K562 (cell line): ENCODE measurements around the gene FKBP11. TPM values are rescaled to one million over a fixed set of nuclear protein-coding genes. Genes with fewer than 3 reads are reported as not detected.

ENCODE experiments used
- ATAC-seq: fragments of 200-7000 bp; cut with Tn5 transposase; 3 replicates; pipeline ENCODE4 v1.9.1; 2020; ENCODE audit warnings: moderate library complexity
- BruUV-seq: library from RNA; stranded (reverse); fragments of 400-500 nt; replicated peaks from 2 replicates; lab custom pipeline; 2021; lab: Mats Ljungman, UMichigan
- CTCF ChIA-PET: fragments of 300-600 bp; formaldehyde crosslinking; extraction: SDS; loops from one replicate; lab custom pipeline; 2021; ENCODE audit warnings: low intra/inter-chr PET ratio; lab: Yijun Ruan, JAX
- POLR2A ChIA-PET: fragments of 300-600, 350-650 bp; sonication (Branson Sonifier 250); formaldehyde crosslinking; extraction: SDS; loops from one replicate; lab custom pipeline; 2021; ENCODE audit warnings: antibody characterized with exemption, inconsistent platforms; lab: Yijun Ruan, JAX
- DNase-seq, 4 experiments: peaks; one replicate each; pipeline versions ENCODE4 v3.0.0 to v3.0.0-alpha.2; 2011 to 2018; ENCODE audit warnings: low spot score in 3 of 4, mixed read lengths in 3 of 4; ENCODE audit errors: extremely low read depth in 1 of 4
- FAIRE-seq: peaks from 2 replicates; lab custom pipeline; 2011; peaks lifted over from hg19 to GRCh38; lab: Jason Lieb, UNC
- H2AFZ ChIP-seq: 2 replicates; pipeline ENCODE4 v1.6.0; 2011; ENCODE audit warnings: low read depth, low read length, control low read depth, inconsistent platforms
- H3K27ac ChIP-seq: fragments of 200-600 bp; 3 replicates; pipeline ENCODE4 v1.8.0; 2011; ENCODE audit warnings: low read depth, mild to moderate bottlenecking, control low read depth, inconsistent platforms, low read length, moderate library complexity, mixed read lengths; ENCODE audit errors: extremely low read depth
- H3K27me3 ChIP-seq, 2 experiments: fragments of 300-600 bp in 1 of 2; 2 replicates in 1 of 2; 3 replicates in 1 of 2; pipeline versions ENCODE4 v1.6.0 to v1.8.0; 2011; ENCODE audit warnings: inconsistent platforms in 2 of 2, low read length in 2 of 2, mild to moderate bottlenecking in 1 of 2, mixed read lengths in 1 of 2, moderate library complexity in 1 of 2; ENCODE audit not compliant: control insufficient read depth in 2 of 2, insufficient read depth in 2 of 2
- H3K36me3 ChIP-seq: fragments of 300-600 bp; 3 replicates; pipeline ENCODE4 v1.8.0; 2011; ENCODE audit warnings: mild to moderate bottlenecking, low read length, inconsistent platforms; ENCODE audit not compliant: control insufficient read depth, insufficient read depth
- H3K4me1 ChIP-seq, 2 experiments: fragments of 200-600 bp in 1 of 2; replicated peaks in 1 of 2; 2 replicates in 1 of 2; 3 replicates in 1 of 2; pipeline versions ENCODE4 v1.5.1 to v1.8.0; 2011; ENCODE audit warnings: inconsistent platforms in 2 of 2, low read length in 2 of 2, mild to moderate bottlenecking in 1 of 2, mixed read lengths in 1 of 2, moderate library complexity in 1 of 2; ENCODE audit not compliant: control insufficient read depth in 2 of 2, insufficient read depth in 2 of 2
- H3K4me2 ChIP-seq: 2 replicates; pipeline ENCODE4 v1.6.1; 2011; ENCODE audit warnings: low read length, control low read depth, inconsistent platforms, mixed read lengths; ENCODE audit not compliant: insufficient read depth
- H3K4me3 ChIP-seq: fragments of 200-600 bp; sonication (generic), shearing (Covaris generic); 2 replicates; pipeline ENCODE4 v1.5.1; 2016; ENCODE audit warnings: control low read depth, inconsistent platforms
- H3K79me2 ChIP-seq: fragments of 200-600 bp; 3 replicates; pipeline ENCODE4 v1.8.0; 2011; ENCODE audit warnings: low read length, inconsistent platforms; ENCODE audit not compliant: control insufficient read depth, insufficient read depth
- H3K9ac ChIP-seq, 2 experiments: 2 replicates each; pipeline versions ENCODE4 v1.6.0 to v1.6.1; 2011; ENCODE audit warnings: low read depth in 2 of 2, low read length in 2 of 2, control low read depth in 1 of 2, inconsistent platforms in 1 of 2, mild to moderate bottlenecking in 1 of 2, mixed read lengths in 1 of 2; ENCODE audit not compliant: insufficient read depth in 1 of 2
- H3K9me1 ChIP-seq: one replicate; pipeline ENCODE4 v1.6.0; 2011; ENCODE audit warnings: inconsistent platforms, mild to moderate bottlenecking, low read length, moderate library complexity; ENCODE audit not compliant: control insufficient read depth, insufficient read depth
- H3K9me3 ChIP-seq: replicated peaks from 2 replicates; pipeline ENCODE4 v1.5.1; 2011; ENCODE audit warnings: low read depth, low read length, inconsistent platforms; ENCODE audit not compliant: control insufficient read depth, insufficient read depth
- H4K20me1 ChIP-seq: replicated peaks from 2 replicates; pipeline ENCODE4 v1.6.1; 2011; ENCODE audit warnings: low read length, inconsistent platforms, mixed read lengths; ENCODE audit not compliant: control insufficient read depth, insufficient read depth
- AFF1 ChIP-seq, 2 experiments: fragments of 450-650 bp; IDR thresholded peaks; 2 replicates each; pipeline ENCODE4 v1.6.1; 2018; ENCODE audit warnings: mild to moderate bottlenecking in 2 of 2, low read depth in 1 of 2; ENCODE audit not compliant: partially characterized antibody in 2 of 2
- CGGBP1 ChIP-seq: fragments of 250-450 bp; sonication (Bioruptor Pico); IDR thresholded peaks from 2 replicates; pipeline ENCODE4 v1.9.0; 2021; ENCODE audit warnings: mild to moderate bottlenecking
- FOXK2 ChIP-seq, 2 experiments: fragments of 450-650 bp; IDR thresholded peaks in 1 of 2; conservative IDR thresholded peaks in 1 of 2; 2 replicates each; pipeline ENCODE4 v1.6.1; 2016; ENCODE audit warnings: low read depth in 2 of 2, mild to moderate bottlenecking in 1 of 2
- FOXM1 ChIP-seq, 2 experiments: fragments of 450-650 bp in 1 of 2; sonication (generic) in 1 of 2; formaldehyde crosslinking in 1 of 2; IDR thresholded peaks; 2 replicates each; pipeline versions ENCODE4 v1.6.1 to v1.9.0; 2017 to 2022; ENCODE audit warnings: low read depth in 2 of 2, mild to moderate bottlenecking in 2 of 2, missing genetic modification reagents in 1 of 2, moderate library complexity in 1 of 2
- FOXO4 ChIP-seq: fragments of 450-650 bp; formaldehyde crosslinking; IDR thresholded peaks from 2 replicates; pipeline ENCODE4 v1.4.0; 2020; ENCODE audit warnings: mild to moderate bottlenecking, moderate library complexity
- HNRNPL ChIP-seq: fragments of 200-400 bp; formaldehyde crosslinking; IDR thresholded peaks from 2 replicates; pipeline ENCODE4 v1.6.1; 2017; ENCODE audit warnings: low read depth, mild to moderate bottlenecking, low read length
- MEF2D ChIP-seq: conservative IDR thresholded peaks from 2 replicates; pipeline ENCODE4 v1.6.1; 2016; ENCODE audit warnings: low read depth, missing genetic modification characterization, missing compliant biosample characterization
- RCOR1 ChIP-seq, 2 experiments: IDR thresholded peaks; 2 replicates each; pipeline ENCODE4 v1.6.1; 2012; ENCODE audit warnings: low read depth in 2 of 2, low read length in 2 of 2, borderline replicate concordance in 1 of 2, improper control_type of control experiment in 1 of 2
- RFX5 ChIP-seq: IDR thresholded peaks from 2 replicates; pipeline ENCODE4 v1.6.1; 2011; ENCODE audit warnings: low read depth, mild to moderate bottlenecking, improper control_type of control experiment, low read length
- SNIP1 ChIP-seq: fragments of 450-650 bp; IDR thresholded peaks from 2 replicates; pipeline ENCODE4 v1.7.1; 2017; ENCODE audit warnings: low read depth, mild to moderate bottlenecking
- U2AF1 ChIP-seq: fragments of 200-400 bp; formaldehyde crosslinking; optimal IDR thresholded peaks from 2 replicates; pipeline ENCODE3; 2017; ENCODE audit warnings: mild to moderate bottlenecking, low read depth, low read length, moderate library complexity
- ZBTB1 ChIP-seq: sonication (generic); formaldehyde crosslinking; IDR thresholded peaks from 2 replicates; pipeline ENCODE4 v1.8.1; 2023; ENCODE audit warnings: missing genetic modification reagents, low read depth, mild to moderate bottlenecking, borderline replicate concordance
- ZNF165 ChIP-seq: fragments of 250-450 bp; sonication (Bioruptor Pico); IDR thresholded peaks from 2 replicates; pipeline ENCODE4 v1.4.0; 2020; ENCODE audit warnings: borderline replicate concordance
- ZNF551 ChIP-seq: fragments of 250-450 bp; sonication (Bioruptor Pico); IDR thresholded peaks from 2 replicates; pipeline ENCODE4 v1.5.0; 2021; ENCODE audit warnings: mild to moderate bottlenecking, moderate library complexity
- ZNF668 ChIP-seq: fragments of 250-450 bp; sonication (Bioruptor Pico); IDR thresholded peaks from 2 replicates; pipeline ENCODE4 v1.8.0; 2022; ENCODE audit warnings: mild to moderate bottlenecking, inconsistent platforms
- ZNF695 ChIP-seq: fragments of 450-650 bp; formaldehyde crosslinking; IDR thresholded peaks from 2 replicates; pipeline ENCODE4 v1.4.0; 2020; ENCODE audit warnings: mild to moderate bottlenecking, moderate library complexity
- ZNF77 ChIP-seq: fragments of 250-450 bp; sonication (Bioruptor Pico); IDR thresholded peaks from 2 replicates; pipeline ENCODE4 v1.5.0; 2020
- WGBS: fragments of 100-300 bp; shearing (Covaris generic); methylation state at CpG from one replicate; pipeline ENCODE4 v1.1.6; 2016; ENCODE audit warnings: low coverage, mixed read lengths; ENCODE audit not compliant: insufficient coverage; ENCODE audit errors: missing lambda C conversion rate; 5-methylcytosine and 5-hydroxymethylcytosine counted together
- in situ Hi-C: fragments of 300-500 bp; cut with MboI; formaldehyde crosslinking; loops from 4 replicates; pipeline ENCODE4 v1.15.0; 2018; ENCODE audit warnings: inconsistent platforms, mixed read lengths
- intact Hi-C: fragments of 100-400 bp; cut with micrococcal nuclease; formaldehyde crosslinking; loops from 2 replicates; pipeline ENCODE4 v1.14.2; 2022
- polyA plus RNA-seq, 8 experiments: library from polyadenylated mRNA; depleted of rRNA in 4 of 8; stranded (reverse) in 5 of 8; unstranded in 3 of 8; fragments of >200 nt; fragmentation: Nextera tagmentation in 2 of 8; fragmentation: Illumina TruSeq in 1 of 8; extraction: Ambion mirVana in 2 of 8; extraction: Trizol in 1 of 8; gene quantifications; 2 replicates each; pipeline versions ENCODE4 v1.2.1 to v1.2.3, GENCODE V29; 2011 to 2014; ENCODE audit warnings: inconsistent platforms in 1 of 8, missing spikeins in 1 of 8
- total RNA-seq, 7 experiments: library from RNA; depleted of rRNA in 6 of 7; stranded (reverse); fragments of >200 nt in 6 of 7; fragmentation: Illumina TruSeq in 2 of 7; extraction: Trizol in 2 of 7; gene quantifications; 2 replicates each; pipeline versions ENCODE4 v1.2.1 to v1.2.3, GENCODE V29; 2011 to 2021; ENCODE audit warnings: low replicate concordance in 1 of 7

The FKBP11 gene
- total and polyA plus RNA-seq, 9 of the 15 experiments (the other 6 are each of a cell fraction or from before 2014, with no cell fraction given) = 1.6 to 8.2 (median 5.8) TPM

GRCh38 chr12:48967991-48968390 lies 42.7 kb upstream of the FKBP11 start:
- no peak overlapping the region for H3K4me2 ChIP-seq
- no peaks in the 10 kb centered on the region for H3K79me2 ChIP-seq
- no peaks in the 10 kb centered on the region for H3K36me3 ChIP-seq
- H3K9me1 ChIP-seq = no peaks in the 10 kb centered on the region
- intact Hi-C loops = no loop called here
- DNase-seq = no peak
- H3K27ac ChIP-seq = no peak overlapping the region
- H3K9me3 ChIP-seq = no peaks in the 10 kb centered on the region
- H3K9ac ChIP-seq = peak overlapping the region in 1 of 2 experiments; percentile 66; a peak in 1 of 4 replicates
- BruUV-seq = no TSS peak
- FAIRE-seq = no peak
- H3K4me1 ChIP-seq = peaks cover 4 to 42% of the 10 kb centered on the region in 2 experiments; a peak in 3 of 5 replicates
- ChIA-PET CTCF (no interaction called here), POLR2A (interaction anchor here (0.8 kb wide), 1 partner anchor 28 kb away, joined by 3 read pairs; no protein-coding TSS in a partner anchor)
- no peak overlapping the region for H3K4me3 ChIP-seq
- H2AFZ ChIP-seq = no peak overlapping the region
- 36% methylated on average over 7 of the region's 7 CpGs for WGBS
- H4K20me1 ChIP-seq = no peaks in the 10 kb centered on the region; the same call in 1 of the 2 replicates
- no peak for ATAC-seq
- in situ Hi-C loops = no loop called here
- H3K27me3 ChIP-seq = 0 out of 5 replicates have a peak, but pooled peaks cover 0 to 5% of the 10 kb centered on the region in 2 experiments
- TF ChIP-seq HNRNPL (no peak), ZNF165 (no peak), FOXM1 (IDR thresholded peaks at IDR 0.05; ENCODE audit: low read depth) (no peak), FOXM1 (CRISPR knock-in tag; IDR thresholded peaks at IDR 0.05; ENCODE audit: low read depth) (no peak), ZNF668 (no peak), FOXO4 (CRISPR knock-in tag) (no peak), AFF1 (IDR thresholded peaks at IDR 0.05; ENCODE audit: low read depth in 1 of 2, partially characterized antibody in 2 of 2) (no peak), ZNF77 (CRISPR knock-in tag) (no peak), ZBTB1 (no peak), ZNF551 (no peak), FOXK2 (conservative IDR thresholded peaks at IDR 0.05 in 1 of 2, IDR thresholded peaks at IDR 0.05 in 1 of 2; ENCODE audit: low read depth in 2 of 2) (no peak), CGGBP1 (no peak), RCOR1 (IDR thresholded peaks at IDR 0.05; ENCODE audit: borderline replicate concordance in 1 of 2, low read depth in 2 of 2, low read length in 2 of 2) (no peak), RFX5 (no peak), MEF2D (tag) (no peak), U2AF1 (no peak), ZNF695 (CRISPR knock-in tag) (no peak), SNIP1 (no peak)
